Left lung (tissue), 10 donors: ENCODE measurements around the gene IL1A. TPM values are rescaled to one million over a fixed set of nuclear protein-coding genes. Genes with fewer than 3 reads are reported as not detected.

Experiments
- ATAC-seq: fragments of 200-7000 bp; cut with Tn5 transposase; one replicate; pipeline ENCODE4 v1.9.1; 2020; ENCODE audit warnings: moderate library complexity
- DNase-seq, 4 donors: peaks; one replicate each; pipeline ENCODE4 v3.0.0-alpha.2; 2013 to 2020
- H3K27ac ChIP-seq, 2 donors: fragments of 200-600 bp; sonication (generic) in 1 of 2; one replicate each; pipeline versions ENCODE4 v1.5.0 to v1.8.0; 2020 to 2021
- H3K27me3 ChIP-seq, 2 donors: fragments of 200-600 bp; sonication (generic) in 1 of 2; one replicate each; pipeline versions ENCODE4 v1.5.0 to v1.8.0; 2020 to 2021
- H3K36me3 ChIP-seq, 2 donors: fragments of 200-600 bp; sonication (generic) in 1 of 2; one replicate each; pipeline versions ENCODE4 v1.5.0 to v1.8.0; 2020 to 2021
- H3K4me1 ChIP-seq, 2 donors: fragments of 200-600 bp; one replicate each; pipeline ENCODE4 v1.8.0; 2021
- H3K4me3 ChIP-seq, 2 donors: fragments of 200-600 bp; sonication (generic) in 1 of 2; one replicate each; pipeline versions ENCODE4 v1.5.0 to v1.8.0; 2020 to 2021; ENCODE audit warnings: mild to moderate bottlenecking in 1 of 2
- H3K9me3 ChIP-seq, 2 donors: fragments of 200-600 bp; sonication (generic) in 1 of 2; one replicate each; pipeline versions ENCODE4 v1.5.0 to v1.8.0; 2020 to 2021
- CTCF ChIP-seq, 2 donors: fragments of 200-600 bp; sonication (generic) in 1 of 2; IDR thresholded peaks; one replicate each; pipeline versions ENCODE4 v1.5.0 to v1.8.0; 2021; ENCODE audit warnings: antibody characterized with exemption in 2 of 2
- intact Hi-C, 2 donors: fragments of 100-400 bp; cut with DNase I; formaldehyde crosslinking; loops; one replicate each; pipeline versions ENCODE4 v1.11.2 to v1.14.2; 2022
- polyA plus RNA-seq, 6 donors: library from polyadenylated mRNA; unstranded; fragments of 120-200 nt; gene quantifications; one replicate each; pipeline ENCODE4 v1.2.1, GENCODE V29; 2013; ENCODE audit not compliant: insufficient read length in 6 of 6
- total RNA-seq, 2 donors: library from RNA; stranded (reverse); fragmentation: NEBNext Ultra II Directional; extraction: Animal tissue kit (Norgen Biotek cat#: 25700); gene quantifications; one replicate each; pipeline ENCODE4 v1.2.1, GENCODE V29; 2021
- donor health status: DM: no; HTN: yes; CAD: no.
- donor health status: DM: no; HTN: no; CAD: no.

Gene IL1A
- total and polyA plus RNA-seq, 8 donors: 0.07 to 2.0 (median 0.13) TPM

GRCh38 chr2:112756207-112756606, 28.1 kb downstream of the IL1A start:
- Histone ChIP-seq H3K4me1 (no peaks in the 10 kb centered on the region), H3K27ac (no peak overlapping the region), H3K4me3 (no peak overlapping the region), H3K27me3 (no peaks in the 10 kb centered on the region), H3K9me3 (no peaks in the 10 kb centered on the region), H3K36me3 (no peaks in the 10 kb centered on the region)
- no peak for ATAC-seq
- intact Hi-C loops: loop anchor here in 1 of 2 donors (10.0 kb wide), 1 partner anchor 129 kb away; no protein-coding TSS in a partner anchor
- DNase-seq: no peak
- no peak for TF ChIP-seq CTCF (IDR thresholded peaks at IDR 0.05)

GRCh38 chr2:112755444-112755843, 28.8 kb downstream of the IL1A start:
- DNase-seq (no peak), ATAC-seq (no peak)
- Histone ChIP-seq H3K27me3 (no peaks in the 10 kb centered on the region), H3K4me3 (no peak overlapping the region), H3K27ac (peak overlapping the region in 1 of 2 donors; percentile 79), H3K4me1 (no peaks in the 10 kb centered on the region), H3K9me3 (no peaks in the 10 kb centered on the region), H3K36me3 (no peaks in the 10 kb centered on the region)
- intact Hi-C loops: loop anchor here in 1 of 2 donors (10.0 kb wide), 1 partner anchor 129 kb away; no protein-coding TSS in a partner anchor
- TF ChIP-seq CTCF (IDR thresholded peaks at IDR 0.05): no peak

DNA sequence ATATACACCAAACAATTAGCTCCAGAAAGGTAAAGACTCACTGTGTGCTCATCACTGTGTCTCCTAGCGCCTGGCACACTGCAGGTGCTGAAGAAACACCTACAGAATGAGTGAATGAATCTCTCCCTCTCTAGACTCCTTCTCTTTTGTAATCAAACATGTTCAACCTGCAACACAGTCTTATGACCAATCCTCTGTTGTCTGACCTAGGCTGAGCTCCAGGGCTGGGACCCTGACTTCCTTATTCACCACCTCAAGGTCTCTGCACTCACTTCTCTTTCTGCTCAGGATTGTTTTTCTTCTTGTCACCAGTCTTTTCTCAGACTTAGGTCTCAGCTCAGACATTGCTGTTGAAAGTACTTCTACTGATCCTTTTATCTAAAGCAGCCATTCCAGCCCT, 29.7 kb downstream of the IL1A start:
- TF ChIP-seq CTCF (IDR thresholded peaks at IDR 0.05): no peak
- Histone ChIP-seq H3K4me3 (no peak overlapping the region), H3K36me3 (no peaks in the 10 kb centered on the region), H3K9me3 (no peaks in the 10 kb centered on the region), H3K4me1 (peaks cover 0 to 4% of the 10 kb centered on the region in 2 donors), H3K27me3 (no peaks in the 10 kb centered on the region), H3K27ac (peak overlapping the region in 1 of 2 donors; percentile 79)
- no peak for DNase-seq
- peak; percentile 35 for ATAC-seq
- intact Hi-C loops: loop anchor here in 1 of 2 donors (5.0 to 10.0 kb wide), 2 partner anchors 130 to 188 kb away; no protein-coding TSS in a partner anchor

- Histone ChIP-seq H3K4me1 (peaks cover 0 to 4% of the 10 kb centered on the region in 2 donors), H3K9me3 (no peaks in the 10 kb centered on the region), H3K4me3 (no peak overlapping the region), H3K36me3 (no peaks in the 10 kb centered on the region), H3K27ac (no peak overlapping the region), H3K27me3 (no peaks in the 10 kb centered on the region)
- no peak for TF ChIP-seq CTCF (IDR thresholded peaks at IDR 0.05)
- DNase-seq: no peak
- intact Hi-C loops: loop anchor here in 1 of 2 donors (5.0 to 10.0 kb wide), 2 partner anchors 132 to 190 kb away; no protein-coding TSS in a partner anchor
- ATAC-seq: no peak
Measured at GRCh38 chr2:112752667-112753066, 31.6 kb downstream of the IL1A start.

GRCh38 chr2:112751451-112752197, 32.7 kb downstream of the IL1A start:
- intact Hi-C loops: loop anchor here in 1 of 2 donors (5.0 to 10.0 kb wide), 2 partner anchors 133 to 191 kb away; no protein-coding TSS in a partner anchor
- Histone ChIP-seq H3K36me3 (no peaks in the 10 kb centered on the region), H3K27me3 (no peaks in the 10 kb centered on the region), H3K9me3 (no peaks in the 10 kb centered on the region), H3K27ac (no peak overlapping the region), H3K4me3 (no peak overlapping the region), H3K4me1 (peaks cover 0 to 4% of the 10 kb centered on the region in 2 donors)
- DNase-seq (peak in 1 of 4 donors; percentile 30), ATAC-seq (no peak)
- no peak for TF ChIP-seq CTCF (IDR thresholded peaks at IDR 0.05)
